Urinary bladder (tissue), 4 donors: Measurements from ENCODE around the gene B3GAT1. TPM values are rescaled to one million over a fixed set of nuclear protein-coding genes. Genes with fewer than 3 reads are reported as not detected.

Source experiments
- DNase-seq: peaks from one replicate; pipeline ENCODE4 v3.0.0-alpha.2; 2015; ENCODE audit errors: extremely low spot score
- H3K27ac ChIP-seq: one replicate; pipeline ENCODE4 v1.5.1; 2013; ENCODE audit warnings: low read depth, mild to moderate bottlenecking, moderate library complexity
- H3K36me3 ChIP-seq: one replicate; pipeline ENCODE4 v1.6.1; 2013; ENCODE audit warnings: mild to moderate bottlenecking, moderate library complexity; ENCODE audit not compliant: insufficient read depth
- H3K4me1 ChIP-seq: one replicate; pipeline ENCODE4 v1.6.1; 2013; ENCODE audit warnings: mild to moderate bottlenecking, moderate library complexity; ENCODE audit not compliant: insufficient read depth
- H3K4me3 ChIP-seq: one replicate; pipeline ENCODE4 v1.5.1; 2013; ENCODE audit warnings: low read depth, low read length
- WGBS: extraction: QIAGEN DNeasy Blood & Tissue Kit; methylation state at CpG from one replicate; pipeline ENCODE4 v1.1.7; 2013; 5-methylcytosine and 5-hydroxymethylcytosine counted together
- polyA plus RNA-seq: library from polyadenylated mRNA; stranded (reverse); fragments of 200-250 nt; gene quantifications from one replicate; pipeline ENCODE4 v1.2.3, GENCODE V29; 2013
- total RNA-seq: library from RNA; depleted of rRNA; stranded (reverse); fragments of >200 nt; gene quantifications from one replicate; pipeline ENCODE4 v1.2.3, GENCODE V29; 2014
- donor health status: healthy with polysubstance abuse.
- donor health status: healthy.

B3GAT1 gene
- total and polyA plus RNA-seq, 2 donors: 0.32 to 0.34 TPM

DNA sequence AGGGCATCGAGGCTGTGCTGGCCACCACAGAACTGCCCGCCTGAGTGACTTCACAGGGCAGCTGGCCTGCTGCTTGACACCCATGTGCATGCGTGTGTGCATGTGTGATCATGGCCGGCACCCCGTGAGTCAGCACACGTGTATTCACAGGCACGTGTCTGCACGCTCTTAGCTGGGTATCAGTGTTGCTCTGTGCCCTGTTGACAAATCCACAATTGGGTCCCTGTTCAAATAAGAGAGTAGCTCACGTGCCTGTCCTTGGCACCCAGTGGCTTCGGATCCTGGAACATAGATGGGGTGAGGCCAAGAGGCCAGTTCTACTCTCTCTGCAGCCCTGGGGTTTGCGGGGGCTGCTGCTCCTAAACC lies 14.0 kb downstream of the B3GAT1 start:
- DNase-seq: no peak
- Histone ChIP-seq H3K36me3 (no peaks in the 10 kb centered on the region), H3K4me1 (no peaks in the 10 kb centered on the region), H3K4me3 (no peak overlapping the region), H3K27ac (no peak overlapping the region)
- 75% methylated on average over 11 of the region's 11 CpGs for WGBS

DNA sequence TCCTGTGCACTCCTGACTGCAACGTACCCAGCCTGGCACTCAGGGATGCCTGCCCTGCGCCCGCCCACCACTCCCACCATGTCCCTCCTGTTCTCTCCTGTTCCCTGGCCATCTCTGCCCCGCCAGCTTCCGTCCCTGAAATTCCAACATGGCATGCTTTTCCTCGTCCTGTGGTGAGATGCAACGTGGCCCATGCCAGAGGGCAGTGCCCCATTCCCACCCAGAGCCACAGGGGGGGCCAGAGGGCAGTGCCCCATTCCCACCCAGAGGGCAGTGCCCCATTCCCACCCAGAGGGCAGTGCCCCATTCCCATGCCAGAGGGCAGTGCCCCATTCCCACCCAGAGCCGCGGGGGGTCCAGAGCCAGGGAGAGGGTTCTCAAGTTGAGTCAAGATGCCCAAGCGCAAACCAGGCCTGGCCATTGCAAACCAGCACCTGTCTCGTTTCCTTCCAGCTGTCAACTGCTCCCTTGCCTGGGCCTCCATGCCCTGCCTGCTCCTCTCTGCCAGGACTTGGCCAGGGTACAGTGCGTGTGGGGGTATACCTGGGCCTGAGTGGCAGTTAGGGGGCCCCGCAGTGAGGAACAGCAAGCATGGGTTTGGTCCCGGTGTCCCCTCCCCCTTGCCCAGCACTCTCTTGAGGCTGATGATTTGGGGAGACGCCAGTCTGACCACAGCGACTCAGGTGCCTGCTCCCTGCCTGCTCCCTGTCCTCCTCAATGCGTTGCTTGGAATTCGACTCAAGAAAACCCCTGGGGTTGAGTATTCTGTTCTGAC lies 14.6 kb downstream of the B3GAT1 start:
- no peaks in the 10 kb centered on the region for H3K4me1 ChIP-seq
- no peak overlapping the region for H3K27ac ChIP-seq
- whole genome bisulfite sequencing: 86% methylated on average over 18 of the region's 18 CpGs
- no peaks in the 10 kb centered on the region for H3K36me3 ChIP-seq
- no peak overlapping the region for H3K4me3 ChIP-seq
- no peak for DNase-seq

DNA sequence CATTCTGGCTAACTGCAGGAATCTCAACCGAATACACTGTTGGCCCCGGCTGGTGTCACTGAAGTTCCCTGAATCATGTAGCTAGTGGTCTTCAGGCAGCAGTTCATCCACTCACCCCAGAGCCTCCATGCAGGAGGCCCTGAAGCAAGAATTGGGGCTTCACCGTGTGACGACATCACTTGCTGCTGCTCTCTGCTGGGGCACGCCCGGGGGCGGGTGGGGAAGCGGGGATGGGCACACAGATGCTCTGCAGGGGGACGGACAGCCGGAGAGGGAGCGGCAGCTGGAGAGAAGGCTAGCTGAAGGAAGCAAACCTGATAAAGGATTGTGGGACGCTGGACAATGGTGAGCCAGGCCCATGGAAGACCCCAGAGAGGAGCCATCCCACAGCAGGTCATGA lies 17.0 kb downstream of the B3GAT1 start:
- WGBS: 67% methylated on average over 12 of the region's 12 CpGs
- no peaks in the 10 kb centered on the region for H3K36me3 ChIP-seq
- no peaks in the 10 kb centered on the region for H3K4me1 ChIP-seq
- H3K27ac ChIP-seq: no peak overlapping the region
- no peak for DNase-seq
- no peak overlapping the region for H3K4me3 ChIP-seq

DNA sequence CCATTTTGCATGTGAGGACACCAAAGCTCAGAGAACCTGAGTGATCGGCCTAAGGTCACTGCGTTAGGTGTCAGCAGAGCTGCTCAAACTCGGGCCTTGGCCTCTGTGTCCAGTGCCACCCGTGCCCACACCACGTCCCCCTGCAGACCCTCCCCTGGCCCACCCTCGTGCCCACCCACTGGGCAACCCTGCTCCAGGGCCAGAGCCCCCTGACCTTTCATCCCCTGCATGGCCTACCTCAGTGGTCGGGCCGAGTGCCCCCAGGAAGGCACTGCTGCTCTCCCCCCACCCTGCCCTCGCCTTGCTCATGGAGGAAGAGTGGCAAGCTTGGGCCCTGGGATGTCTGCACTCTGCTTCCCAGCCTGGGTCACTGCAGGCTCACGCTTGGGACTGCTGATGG lies 17.7 kb downstream of the B3GAT1 start:
- Histone ChIP-seq H3K36me3 (no peaks in the 10 kb centered on the region), H3K27ac (no peak overlapping the region), H3K4me3 (no peak overlapping the region), H3K4me1 (no peaks in the 10 kb centered on the region)
- no peak for DNase-seq
- WGBS: 86% methylated on average over 10 of the region's 10 CpGs

DNA sequence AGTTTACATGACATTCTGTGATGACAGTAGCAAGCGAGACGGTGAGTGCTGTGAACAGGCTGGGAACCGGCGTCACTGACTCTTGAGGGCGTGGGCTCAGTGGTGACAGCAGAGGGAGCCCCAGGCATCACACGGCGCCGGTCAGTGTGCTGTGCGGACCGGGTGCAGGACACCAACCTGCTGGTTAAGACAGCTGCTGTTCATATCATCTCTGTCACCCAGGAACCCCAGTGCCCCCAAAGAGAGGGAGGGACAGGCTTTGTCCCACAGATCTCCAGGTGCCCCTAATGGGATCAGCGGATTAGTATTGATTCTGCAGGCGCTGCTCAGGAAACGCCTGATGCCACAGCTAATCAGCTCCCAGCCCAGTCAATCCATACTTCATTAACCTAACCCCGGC lies 18.4 kb downstream of the B3GAT1 start:
- 33% methylated on average over 14 of the region's 14 CpGs for WGBS
- Histone ChIP-seq H3K4me1 (no peaks in the 10 kb centered on the region), H3K27ac (no peak overlapping the region), H3K4me3 (no peak overlapping the region), H3K36me3 (no peaks in the 10 kb centered on the region)
- no peak for DNase-seq

DNA sequence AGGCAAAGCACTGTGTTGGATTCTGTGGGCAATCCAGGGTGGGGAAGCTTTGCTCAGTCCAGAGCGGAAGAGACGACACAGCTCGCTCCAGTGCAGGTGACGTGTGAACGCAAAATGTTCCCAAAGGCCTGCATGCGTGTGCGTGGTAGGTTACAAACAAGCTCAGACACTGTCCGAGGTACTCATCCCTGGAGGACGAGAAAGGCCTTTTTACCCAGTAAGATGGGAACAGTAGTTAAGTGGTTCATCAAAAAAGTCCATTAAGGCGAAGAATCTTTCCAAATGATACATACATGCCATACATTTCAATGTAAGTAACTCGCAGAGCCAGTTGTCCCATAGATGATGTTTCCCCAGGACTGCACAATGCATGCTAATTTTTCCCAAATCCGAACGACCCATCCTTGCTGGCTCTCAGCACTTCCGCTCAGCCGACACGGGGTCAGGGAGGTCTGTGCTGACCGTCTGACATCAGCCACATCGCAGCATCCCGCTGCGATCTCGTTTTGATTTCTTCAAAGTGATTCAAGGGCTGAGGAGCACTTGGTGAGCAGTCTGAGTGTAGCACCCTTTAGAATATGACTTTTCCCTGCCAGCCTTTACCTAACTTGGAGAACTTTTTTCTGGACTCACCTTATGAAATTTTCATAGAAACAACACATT lies 19.0 kb downstream of the B3GAT1 start:
- Histone ChIP-seq H3K27ac (no peak overlapping the region), H3K4me1 (no peaks in the 10 kb centered on the region), H3K4me3 (no peak overlapping the region), H3K36me3 (no peaks in the 10 kb centered on the region)
- 80% methylated on average over 21 of the region's 21 CpGs for WGBS
- no peak for DNase-seq

DNA sequence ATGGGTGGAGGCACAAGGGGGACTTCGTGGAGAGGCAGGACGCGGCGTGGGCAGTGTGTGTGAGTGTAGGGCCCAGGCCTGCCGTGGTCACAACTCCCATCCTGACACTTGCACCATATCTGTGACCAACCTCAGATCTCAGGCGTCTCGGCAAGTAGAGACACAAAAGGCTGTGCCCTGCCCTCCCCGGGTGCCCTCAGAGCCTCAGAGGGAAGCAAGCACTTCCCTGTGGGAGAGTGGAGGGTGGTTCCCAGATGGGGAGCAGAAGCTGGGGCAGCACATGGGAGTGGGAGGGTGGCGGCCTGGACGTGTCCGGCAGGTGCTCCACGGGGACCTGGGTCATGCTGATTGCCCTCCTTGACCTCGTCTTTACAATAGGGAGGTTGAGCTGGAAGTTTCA lies 20.4 kb downstream of the B3GAT1 start:
- Histone ChIP-seq H3K4me1 (no peaks in the 10 kb centered on the region), H3K4me3 (no peak overlapping the region), H3K36me3 (no peaks in the 10 kb centered on the region), H3K27ac (no peak overlapping the region)
- 88% methylated on average over 13 of the region's 13 CpGs for WGBS
- DNase-seq: no peak

DNA sequence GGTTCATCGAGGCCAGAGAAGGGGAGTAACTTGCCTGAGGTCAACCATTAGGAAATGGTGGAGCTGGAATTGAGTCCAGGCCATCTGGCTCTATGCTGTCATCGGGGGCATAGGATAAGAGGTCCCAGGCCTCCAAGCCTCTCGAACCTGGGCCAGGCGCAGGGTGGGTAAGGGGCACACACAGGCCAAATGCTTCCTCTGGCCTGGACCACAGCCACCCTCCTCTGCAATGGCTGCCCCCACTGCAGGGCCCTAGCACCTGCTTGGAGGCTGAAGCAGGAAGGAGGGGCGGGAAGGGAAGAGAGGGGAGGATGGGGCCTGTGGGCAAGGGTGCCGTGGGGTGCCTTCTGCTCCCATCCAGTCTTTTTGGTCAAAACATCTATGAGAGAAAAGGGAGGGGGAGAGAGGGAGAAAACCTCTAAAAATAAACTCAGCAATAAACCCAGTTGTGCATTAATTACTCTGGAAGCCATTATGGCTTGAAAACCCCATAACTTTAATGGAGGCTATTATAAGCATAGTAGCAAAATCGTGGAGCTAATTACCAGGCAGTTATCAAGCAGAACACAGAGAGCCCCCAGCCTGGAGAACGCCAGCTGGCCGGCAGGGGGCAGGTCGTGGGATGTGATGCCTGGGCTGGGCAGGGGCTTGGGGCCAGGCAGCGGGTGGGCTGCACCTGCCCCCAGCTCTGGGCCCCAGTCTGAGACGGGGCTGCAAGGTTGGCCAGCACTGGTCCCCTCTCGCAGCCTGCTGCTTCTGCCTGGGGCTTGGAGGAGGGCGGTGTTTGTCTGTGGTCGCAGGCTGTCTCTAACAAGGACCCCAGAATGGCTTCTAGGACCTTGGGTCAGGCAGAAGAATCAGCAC lies 21.1 kb downstream of the B3GAT1 start:
- no peak for DNase-seq
- no peak overlapping the region for H3K4me3 ChIP-seq
- H3K36me3 ChIP-seq: no peaks in the 10 kb centered on the region
- WGBS: 76% methylated on average over 15 of the region's 15 CpGs
- H3K27ac ChIP-seq: no peak overlapping the region
- H3K4me1 ChIP-seq: no peaks in the 10 kb centered on the region

DNA sequence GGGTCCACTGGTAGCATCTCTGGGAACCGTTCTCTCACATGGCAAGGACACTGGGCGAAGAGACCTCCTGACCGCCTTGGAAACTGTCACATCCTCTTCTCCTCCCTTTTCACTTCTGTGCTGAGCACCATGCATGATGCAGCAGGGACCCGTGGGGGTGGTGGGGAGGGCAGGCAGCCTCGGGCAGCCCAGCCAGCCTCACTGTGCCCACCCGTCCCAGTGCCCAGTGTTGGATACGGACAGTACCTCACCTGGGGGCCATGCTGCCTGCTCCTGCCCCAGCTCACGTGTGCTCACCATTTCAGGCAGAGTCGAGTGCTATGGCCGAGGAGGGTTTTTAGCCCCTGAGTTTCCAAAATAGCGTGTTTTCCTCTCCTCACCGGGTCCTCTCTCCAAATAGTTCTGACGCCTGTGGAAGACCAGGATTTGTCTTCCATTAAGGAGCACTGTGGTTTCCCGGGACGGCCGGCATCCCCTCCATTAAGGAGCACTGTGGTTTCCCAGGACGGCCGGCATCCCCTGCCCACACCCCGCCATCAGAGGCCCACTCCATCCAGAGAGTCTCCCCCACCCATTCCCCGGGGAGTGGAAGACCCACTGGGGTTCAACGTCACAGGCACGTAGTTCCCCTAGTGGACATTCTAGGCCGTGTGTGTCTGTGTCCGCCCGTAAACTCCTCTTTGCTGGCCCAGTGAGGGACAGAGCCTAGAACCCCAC lies 22.4 kb downstream of the B3GAT1 start:
- no peaks in the 10 kb centered on the region for H3K36me3 ChIP-seq
- H3K27ac ChIP-seq: no peak overlapping the region
- no peak for DNase-seq
- no peaks in the 10 kb centered on the region for H3K4me1 ChIP-seq
- no peak overlapping the region for H3K4me3 ChIP-seq
- 89% methylated on average over 25 of the region's 25 CpGs for WGBS

DNA sequence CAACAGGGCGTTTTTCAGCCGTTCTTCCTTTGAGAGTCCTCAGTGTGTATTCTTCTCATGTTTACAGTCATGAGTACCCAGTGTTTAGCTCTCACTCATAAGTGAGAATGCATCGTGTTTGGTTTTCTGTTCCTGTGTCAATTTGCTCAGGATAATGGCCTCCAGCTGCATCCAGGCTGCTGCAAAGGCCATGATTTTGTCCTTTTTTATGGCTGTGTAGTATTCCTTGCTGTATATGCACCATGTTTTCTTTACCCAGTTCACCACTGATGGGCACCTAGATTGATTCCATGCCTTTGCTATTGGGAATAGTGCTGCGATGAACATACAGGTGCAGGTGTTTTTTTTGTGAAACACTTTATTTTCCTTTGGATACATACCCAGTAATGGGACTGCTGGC lies 23.5 kb downstream of the B3GAT1 start:
- Histone ChIP-seq H3K36me3 (no peaks in the 10 kb centered on the region), H3K27ac (no peak overlapping the region), H3K4me1 (no peaks in the 10 kb centered on the region), H3K4me3 (no peak overlapping the region)
- DNase-seq: no peak
- 88% methylated on average over 4 of the region's 4 CpGs for WGBS

DNA sequence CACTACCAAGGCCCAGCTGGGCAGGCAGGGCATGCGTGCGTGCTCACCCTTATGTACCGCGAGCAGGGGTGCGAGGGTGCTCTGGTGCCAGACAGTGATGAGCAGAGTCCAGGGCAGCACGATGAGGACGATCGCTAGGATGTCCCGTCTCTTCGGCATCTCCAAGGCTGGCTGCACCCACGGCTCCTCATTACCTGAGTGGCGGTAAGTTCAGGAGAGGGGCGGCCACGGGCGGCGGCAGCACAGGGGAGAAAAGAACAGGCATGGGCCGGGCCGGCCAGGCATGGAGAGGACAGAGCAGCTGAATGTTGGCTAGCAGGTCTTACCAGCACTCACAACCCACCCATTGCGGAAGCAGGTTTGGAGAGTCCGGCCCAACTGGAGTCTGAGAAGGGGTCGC lies 24.5 kb downstream of the B3GAT1 start:
- Histone ChIP-seq H3K4me1 (no peaks in the 10 kb centered on the region), H3K27ac (no peak overlapping the region), H3K4me3 (no peak overlapping the region), H3K36me3 (no peaks in the 10 kb centered on the region)
- 94% methylated on average over 21 of the region's 21 CpGs for WGBS
- no peak for DNase-seq

DNA sequence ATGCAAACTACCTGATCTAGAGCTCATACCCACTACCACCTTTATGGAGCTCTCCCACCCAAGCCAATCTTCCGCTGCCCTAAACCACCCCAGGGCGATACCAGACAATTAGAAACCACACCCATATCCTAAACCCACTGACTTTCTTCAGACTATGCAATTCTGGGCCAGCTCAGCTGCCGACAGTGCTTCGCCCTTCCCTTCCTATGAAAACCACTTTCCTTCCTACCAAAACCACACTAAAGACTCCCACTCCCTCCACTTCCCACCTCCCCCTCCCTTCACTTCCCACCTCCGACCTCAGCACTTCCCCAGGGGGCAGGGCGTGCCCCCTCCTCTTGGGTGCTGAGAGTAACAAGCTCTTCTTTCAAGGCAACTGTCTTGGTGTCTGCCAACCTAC lies 25.1 kb downstream of the B3GAT1 start:
- 66% methylated on average over 6 of the region's 6 CpGs for WGBS

DNA sequence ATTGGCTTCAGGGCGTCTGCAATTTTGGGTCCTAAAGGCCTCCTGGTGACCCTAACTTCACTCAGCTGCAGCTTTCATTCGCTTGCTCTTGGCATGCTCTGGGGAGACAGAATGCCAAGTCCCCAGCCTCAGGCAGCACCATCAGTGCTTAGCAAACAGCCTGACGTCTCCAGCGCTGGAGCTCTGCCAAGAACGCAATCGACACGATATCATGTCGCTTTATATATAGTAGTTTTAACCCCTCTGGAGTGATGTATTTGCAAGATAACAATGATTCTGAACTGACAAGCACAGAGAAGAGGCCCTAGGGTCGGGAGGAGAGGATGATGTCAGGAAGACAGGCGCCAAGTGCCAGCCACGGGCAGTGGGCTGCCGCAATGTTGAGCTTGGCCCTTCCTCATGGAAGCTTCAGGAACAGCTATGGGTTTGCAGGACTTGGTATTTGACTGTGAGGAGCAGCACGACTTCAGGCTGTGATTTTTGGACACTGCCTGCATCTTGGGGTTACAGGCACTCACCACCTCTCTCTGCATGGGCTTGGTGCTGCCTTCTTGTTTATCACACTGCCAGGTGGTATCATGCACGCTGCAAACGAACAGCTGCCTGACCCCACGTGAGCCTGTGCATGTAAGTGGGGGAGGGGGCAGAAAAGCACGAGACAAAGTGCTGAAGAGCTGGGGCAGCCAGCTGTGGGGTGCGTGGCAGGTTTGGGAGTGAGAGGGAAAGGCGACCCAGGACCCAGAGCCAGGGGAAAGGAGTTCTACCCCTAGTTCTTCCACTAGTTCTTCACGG lies 26.1 kb downstream of the B3GAT1 start:
- H3K4me1 ChIP-seq: no peaks in the 10 kb centered on the region
- no peaks in the 10 kb centered on the region for H3K36me3 ChIP-seq
- peak; percentile 39 for DNase-seq
- no peak overlapping the region for H3K4me3 ChIP-seq
- 28% methylated on average over 20 of the region's 20 CpGs for WGBS
- H3K27ac ChIP-seq: no peak overlapping the region

More for the DNA sequence above, 25.1 kb downstream of the B3GAT1 start:
- Histone ChIP-seq H3K27ac (no peak overlapping the region), H3K4me3 (no peak overlapping the region), H3K4me1 (no peaks in the 10 kb centered on the region), H3K36me3 (no peaks in the 10 kb centered on the region)
- no peak for DNase-seq
